Amniotic epithelial cell (primary cell): ENCODE data around the gene PLEKHA7.
"Not testable (repeated sequence)": the region's sequence is repeated elsewhere in the genome, so short reads cannot be mapped to it uniquely, and the experiment has no call there.

ENCODE experiments used
- DNase-seq: peaks from one replicate; pipeline ENCODE4 v3.0.0-alpha.2; 2010; ENCODE audit warnings: low read depth

The PLEKHA7 gene

GRCh38 chr11:16909359-16910035, 104.7 kb downstream of the PLEKHA7 start:
- no peak for DNase-seq

- DNase-seq = no peak
Observed at GRCh38 chr11:16905375-16905774, 108.8 kb downstream of the PLEKHA7 start.

- not testable (repeated sequence) for DNase-seq
Observed at GRCh38 chr11:16904761-16905160, 109.5 kb downstream of the PLEKHA7 start.

GRCh38 chr11:16902781-16903378, 111.3 kb downstream of the PLEKHA7 start:
- DNase-seq = no peak

GRCh38 chr11:16902182-16902581, 112.0 kb downstream of the PLEKHA7 start:
- DNase-seq = peak; percentile 52

- no peak for DNase-seq
Observed at GRCh38 chr11:16900491-16900890, 113.7 kb downstream of the PLEKHA7 start.

GRCh38 chr11:16899708-16900303, 114.4 kb downstream of the PLEKHA7 start:
- no peak for DNase-seq

- no peak for DNase-seq
Observed at GRCh38 chr11:16898274-16898985, 115.8 kb downstream of the PLEKHA7 start.

GRCh38 chr11:16897470-16898061, 116.6 kb downstream of the PLEKHA7 start:
- DNase-seq = no peak

- DNase-seq = no peak
Observed at GRCh38 chr11:16896729-16897469, 117.3 kb downstream of the PLEKHA7 start.

GRCh38 chr11:16895306-16895705, 118.9 kb downstream of the PLEKHA7 start:
- DNase-seq = peak; percentile 55

GRCh38 chr11:16893456-16894066, 120.7 kb downstream of the PLEKHA7 start:
- no peak for DNase-seq

GRCh38 chr11:16891964-16892363, 122.2 kb downstream of the PLEKHA7 start:
- peak; percentile 98 for DNase-seq

GRCh38 chr11:16891165-16891564, 123.0 kb downstream of the PLEKHA7 start:
- DNase-seq = no peak

- no peak for DNase-seq
Observed at GRCh38 chr11:16890442-16890841, 123.8 kb downstream of the PLEKHA7 start.

- no peak for DNase-seq
Observed at GRCh38 chr11:16889905-16890304, 124.3 kb downstream of the PLEKHA7 start.

GRCh38 chr11:16889010-16889409, 125.2 kb downstream of the PLEKHA7 start:
- not testable (repeated sequence) for DNase-seq

GRCh38 chr11:16887887-16888286, 126.3 kb downstream of the PLEKHA7 start:
- DNase-seq = not testable (repeated sequence)

GRCh38 chr11:16883174-16883573, 131.0 kb downstream of the PLEKHA7 start:
- no peak for DNase-seq

- DNase-seq = no peak
Observed at GRCh38 chr11:16881766-16882165, 132.4 kb downstream of the PLEKHA7 start.

- DNase-seq = peak; percentile 64
Observed at GRCh38 chr11:16881074-16881709, 133.0 kb downstream of the PLEKHA7 start.
